Esophagus muscularis mucosa (tissue), 4 donors: ENCODE measurements around the gene NT5C3A.
"Not testable (repeated sequence)": the region's sequence is repeated elsewhere in the genome, so short reads cannot be mapped to it uniquely, and the experiment has no call there.

Experiments
- EP300 ChIP-seq: sonication (generic); formaldehyde crosslinking; IDR thresholded peaks from one replicate; pipeline ENCODE4 v1.6.1; 2017; ENCODE audit warnings: antibody characterized with exemption
- POLR2A ChIP-seq: fragments of 450-650 bp; IDR thresholded peaks from one replicate; pipeline ENCODE4 v1.6.1; 2017; ENCODE audit warnings: antibody characterized with exemption, moderate library complexity, mild to moderate bottlenecking, low read depth
- TF ChIP-seq, protein P1 (sequence below), 3 experiments: fragments of 200-600 bp in 2 of 3; fragments of 450-650 bp in 1 of 3; sonication (generic) in 2 of 3; IDR thresholded peaks; one replicate each; pipeline ENCODE4 v1.5.1; 2017 to 2019; ENCODE audit warnings: antibody characterized with exemption in 3 of 3, mild to moderate bottlenecking in 2 of 3, moderate library complexity in 1 of 3

GRCh38 chr7:32977159-32977558 is 85.4 kb downstream of the NT5C3A start:
- not testable (repeated sequence) for TF ChIP-seq POLR2A, EP300
- TF ChIP-seq, protein P1, sequence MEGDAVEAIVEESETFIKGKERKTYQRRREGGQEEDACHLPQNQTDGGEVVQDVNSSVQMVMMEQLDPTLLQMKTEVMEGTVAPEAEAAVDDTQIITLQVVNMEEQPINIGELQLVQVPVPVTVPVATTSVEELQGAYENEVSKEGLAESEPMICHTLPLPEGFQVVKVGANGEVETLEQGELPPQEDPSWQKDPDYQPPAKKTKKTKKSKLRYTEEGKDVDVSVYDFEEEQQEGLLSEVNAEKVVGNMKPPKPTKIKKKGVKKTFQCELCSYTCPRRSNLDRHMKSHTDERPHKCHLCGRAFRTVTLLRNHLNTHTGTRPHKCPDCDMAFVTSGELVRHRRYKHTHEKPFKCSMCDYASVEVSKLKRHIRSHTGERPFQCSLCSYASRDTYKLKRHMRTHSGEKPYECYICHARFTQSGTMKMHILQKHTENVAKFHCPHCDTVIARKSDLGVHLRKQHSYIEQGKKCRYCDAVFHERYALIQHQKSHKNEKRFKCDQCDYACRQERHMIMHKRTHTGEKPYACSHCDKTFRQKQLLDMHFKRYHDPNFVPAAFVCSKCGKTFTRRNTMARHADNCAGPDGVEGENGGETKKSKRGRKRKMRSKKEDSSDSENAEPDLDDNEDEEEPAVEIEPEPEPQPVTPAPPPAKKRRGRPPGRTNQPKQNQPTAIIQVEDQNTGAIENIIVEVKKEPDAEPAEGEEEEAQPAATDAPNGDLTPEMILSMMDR (IDR thresholded peaks at IDR 0.05), result not testable (repeated sequence)
